HEK293 (cell line): ENCODE measurements around the gene CNTNAP5.

Experiments used
- CTCF ChIA-PET: fragments of 350-600 bp; formaldehyde crosslinking; extraction: SDS; loops from one replicate; lab custom pipeline; 2021; ENCODE audit warnings: antibody characterized with exemption; lab: Yijun Ruan, JAX
- POLR2A ChIA-PET: fragments of 300-600 bp; formaldehyde crosslinking; extraction: SDS; loops from one replicate; lab custom pipeline; 2020; ENCODE audit warnings: antibody characterized with exemption, inconsistent platforms; lab: Yijun Ruan, JAX
- H3K27ac ChIP-seq: fragments of 200-500 bp; sonication (Bioruptor generic); 2 replicates; pipeline ENCODE4 v1.5.1; 2014; ENCODE audit warnings: low read depth, low read length, control low read depth, inconsistent platforms; ENCODE audit errors: extremely low read depth
- H3K36me3 ChIP-seq, 2 experiments: fragments of 200-500 bp in 1 of 2; sonication (Bioruptor generic) in 1 of 2; 1 replicate in 1 of 2; 2 replicates in 1 of 2; pipeline ENCODE4 v1.5.1; 2014 to 2017; ENCODE audit warnings: inconsistent platforms in 2 of 2, low read length in 2 of 2; ENCODE audit not compliant: control insufficient read depth in 2 of 2, insufficient read depth in 1 of 2
- H3K4me1 ChIP-seq: fragments of 200-500 bp; sonication (Bioruptor generic); 2 replicates; pipeline ENCODE4 v1.5.1; 2014; ENCODE audit warnings: mild to moderate bottlenecking, low read length, inconsistent platforms; ENCODE audit not compliant: control insufficient read depth, insufficient read depth
- H3K4me3 ChIP-seq: 2 replicates; pipeline ENCODE4 v1.5.1; 2011; ENCODE audit warnings: low read depth, mild to moderate bottlenecking, control low read depth, low read length, moderate library complexity
- H3K9me3 ChIP-seq: fragments of 200-500 bp; sonication (Bioruptor generic); 2 replicates; pipeline ENCODE4 v1.5.1; 2014; ENCODE audit warnings: low read depth, low read length, inconsistent platforms; ENCODE audit not compliant: control insufficient read depth, insufficient read depth
- ATF2 ChIP-seq: fragments of 450-650 bp; formaldehyde crosslinking; IDR thresholded peaks from 2 replicates; pipeline ENCODE4 v1.5.1; 2016; ENCODE audit warnings: missing biosample characterization, missing genetic modification characterization, low read depth
- HOXD13 ChIP-seq: sonication (generic); formaldehyde crosslinking; IDR thresholded peaks from 2 replicates; pipeline ENCODE4 v1.8.0; 2022; ENCODE audit warnings: missing genetic modification reagents, borderline replicate concordance
- KLF7 ChIP-seq: fragments of 450-650 bp; formaldehyde crosslinking; IDR thresholded peaks from 2 replicates; pipeline ENCODE4 v1.5.1; 2016; ENCODE audit warnings: missing biosample characterization, missing genetic modification characterization, borderline replicate concordance
- KLF8 ChIP-seq: fragments of 450-650 bp; formaldehyde crosslinking; IDR thresholded peaks from 2 replicates; pipeline ENCODE4 v1.5.1; 2016; ENCODE audit warnings: missing biosample characterization, missing genetic modification characterization
- MEIS1 ChIP-seq: sonication (generic); formaldehyde crosslinking; IDR thresholded peaks from 2 replicates; pipeline ENCODE4 v1.8.1; 2022; ENCODE audit warnings: missing genetic modification reagents, mild to moderate bottlenecking, borderline replicate concordance
- RBAK ChIP-seq: fragments of 450-650 bp; formaldehyde crosslinking; IDR thresholded peaks from 2 replicates; pipeline ENCODE4 v1.5.1; 2016; ENCODE audit warnings: missing biosample characterization, missing genetic modification characterization
- REST ChIP-seq: fragments of 450-650 bp; formaldehyde crosslinking; IDR thresholded peaks from 2 replicates; pipeline ENCODE4 v1.5.1; 2016; ENCODE audit warnings: missing biosample characterization, missing genetic modification characterization
- SP7 ChIP-seq: fragments of 450-650 bp; formaldehyde crosslinking; IDR thresholded peaks from 2 replicates; pipeline ENCODE4 v1.5.1; 2016; ENCODE audit warnings: missing biosample characterization, missing genetic modification characterization
- WT1 ChIP-seq: fragments of 450-650 bp; formaldehyde crosslinking; IDR thresholded peaks from 2 replicates; pipeline ENCODE4 v1.5.1; 2016; ENCODE audit warnings: missing biosample characterization, missing genetic modification characterization
- ZBTB48 ChIP-seq: fragments of 450-650 bp; formaldehyde crosslinking; IDR thresholded peaks from 2 replicates; pipeline ENCODE4 v1.5.1; 2016; ENCODE audit warnings: missing biosample characterization, missing genetic modification characterization
- ZFP37 ChIP-seq: fragments of 450-650 bp; formaldehyde crosslinking; IDR thresholded peaks from 2 replicates; pipeline ENCODE4 v1.5.1; 2016; ENCODE audit warnings: missing biosample characterization, missing genetic modification characterization
- ZFP69B ChIP-seq: fragments of 450-650 bp; formaldehyde crosslinking; IDR thresholded peaks from 2 replicates; pipeline ENCODE4 v1.5.1; 2016; ENCODE audit warnings: missing biosample characterization, missing genetic modification characterization
- ZIC2 ChIP-seq: fragments of 450-650 bp; formaldehyde crosslinking; IDR thresholded peaks from 2 replicates; pipeline ENCODE4 v1.5.1; 2016; ENCODE audit warnings: missing biosample characterization, missing genetic modification characterization
- ZNF146 ChIP-seq: fragments of 450-650 bp; formaldehyde crosslinking; IDR thresholded peaks from 2 replicates; pipeline ENCODE4 v1.5.1; 2016; ENCODE audit warnings: missing biosample characterization, missing genetic modification characterization
- ZNF19 ChIP-seq: fragments of 450-650 bp; formaldehyde crosslinking; IDR thresholded peaks from 2 replicates; pipeline ENCODE4; 2016; ENCODE audit warnings: missing biosample characterization, missing genetic modification characterization, low read depth
- ZNF311 ChIP-seq: fragments of 450-650 bp; formaldehyde crosslinking; IDR thresholded peaks from 2 replicates; pipeline ENCODE4 v1.5.1; 2017; ENCODE audit warnings: missing biosample characterization, missing genetic modification characterization, borderline replicate concordance
- ZNF514 ChIP-seq: fragments of 450-650 bp; formaldehyde crosslinking; IDR thresholded peaks from 2 replicates; pipeline ENCODE4 v1.5.1; 2016; ENCODE audit warnings: missing biosample characterization, missing genetic modification characterization
- ZNF561 ChIP-seq: fragments of 450-650 bp; IDR thresholded peaks from 2 replicates; pipeline ENCODE4 v1.5.1; 2018; ENCODE audit warnings: missing biosample characterization, missing genetic modification characterization, borderline replicate concordance
- ZNF621 ChIP-seq: fragments of 450-650 bp; formaldehyde crosslinking; IDR thresholded peaks from 2 replicates; pipeline ENCODE4 v1.5.1; 2017; ENCODE audit warnings: missing biosample characterization, missing genetic modification characterization
- ZNF624 ChIP-seq: fragments of 450-650 bp; formaldehyde crosslinking; IDR thresholded peaks from 2 replicates; pipeline ENCODE4 v1.5.1; 2017; ENCODE audit warnings: missing biosample characterization, missing genetic modification characterization
- ZNF660 ChIP-seq: fragments of 450-650 bp; IDR thresholded peaks from 2 replicates; pipeline ENCODE4 v1.5.1; 2018; ENCODE audit warnings: missing biosample characterization, mild to moderate bottlenecking, missing genetic modification characterization
- ZNF677 ChIP-seq: fragments of 450-650 bp; IDR thresholded peaks from 2 replicates; pipeline ENCODE4 v1.5.0; 2018; ENCODE audit warnings: missing biosample characterization, mild to moderate bottlenecking, missing genetic modification characterization, moderate library complexity
- ZSCAN30 ChIP-seq: fragments of 450-650 bp; IDR thresholded peaks from 2 replicates; pipeline ENCODE4 v1.5.1; 2018; ENCODE audit warnings: missing biosample characterization, mild to moderate bottlenecking, missing genetic modification characterization, moderate library complexity
- TF ChIP-seq, protein P1 (sequence below): sonication (generic); formaldehyde crosslinking; IDR thresholded peaks from 2 replicates; pipeline ENCODE4 v1.8.1; 2022; ENCODE audit warnings: mild to moderate bottlenecking, moderate library complexity, missing genetic modification reagents
- TF ChIP-seq, protein P2 (sequence below): fragments of 450-650 bp; formaldehyde crosslinking; IDR thresholded peaks from 2 replicates; pipeline ENCODE4 v1.5.1; 2016; ENCODE audit warnings: missing biosample characterization, missing genetic modification characterization

CNTNAP5 gene

GRCh38 chr2:124919296-124919695 lies 894.2 kb downstream of the CNTNAP5 start:
- TF ChIP-seq ZFP37 (tag by site-specific recombination) = no peak
- Histone ChIP-seq H3K4me3 (no peak overlapping the region), H3K27ac (no peak overlapping the region), H3K9me3 (no peaks in the 10 kb centered on the region), H3K36me3 (no peaks in the 10 kb centered on the region), H3K4me1 (no peaks in the 10 kb centered on the region)
- CTCF ChIA-PET = no interaction called here
- POLR2A ChIA-PET = no interaction called here

GRCh38 chr2:124920448-124920847 lies 895.4 kb downstream of the CNTNAP5 start:
- Histone ChIP-seq H3K36me3 (no peaks in the 10 kb centered on the region), H3K9me3 (no peaks in the 10 kb centered on the region), H3K27ac (no peak overlapping the region), H3K4me3 (no peak overlapping the region), H3K4me1 (no peaks in the 10 kb centered on the region)
- CTCF ChIA-PET = no interaction called here
- POLR2A ChIA-PET = no interaction called here
- no peak for TF ChIP-seq ZNF514
- no peak for TF ChIP-seq HOXD13 (CRISPR knock-in tag)
- no peak for TF ChIP-seq REST
- TF ChIP-seq MEIS1 = no peak
- TF ChIP-seq RBAK (tag by site-specific recombination) = no peak
- TF ChIP-seq ZSCAN30 (tag by site-specific recombination) = no peak
- TF ChIP-seq ZIC2 = no peak
- no peak for TF ChIP-seq ZNF677 (tag by site-specific recombination)
- TF ChIP-seq ZNF561 (tag by site-specific recombination) = no peak
- TF ChIP-seq ZBTB48 (tag by site-specific recombination) = no peak
- TF ChIP-seq ZFP69B (tag by site-specific recombination) = no peak
- TF ChIP-seq, protein P1, sequence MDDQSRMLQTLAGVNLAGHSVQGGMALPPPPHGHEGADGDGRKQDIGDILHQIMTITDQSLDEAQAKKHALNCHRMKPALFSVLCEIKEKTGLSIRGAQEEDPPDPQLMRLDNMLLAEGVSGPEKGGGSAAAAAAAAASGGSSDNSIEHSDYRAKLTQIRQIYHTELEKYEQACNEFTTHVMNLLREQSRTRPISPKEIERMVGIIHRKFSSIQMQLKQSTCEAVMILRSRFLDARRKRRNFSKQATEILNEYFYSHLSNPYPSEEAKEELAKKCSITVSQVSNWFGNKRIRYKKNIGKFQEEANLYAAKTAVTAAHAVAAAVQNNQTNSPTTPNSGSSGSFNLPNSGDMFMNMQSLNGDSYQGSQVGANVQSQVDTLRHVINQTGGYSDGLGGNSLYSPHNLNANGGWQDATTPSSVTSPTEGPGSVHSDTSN (CRISPR knock-in tag) = no peak
- TF ChIP-seq ATF2 = no peak
- TF ChIP-seq ZNF311 (tag by site-specific recombination) = no peak
- TF ChIP-seq, all 188 proteins: peak for 0

GRCh38 chr2:124921191-124921590 lies 896.1 kb downstream of the CNTNAP5 start:
- Histone ChIP-seq H3K27ac (no peak overlapping the region), H3K36me3 (no peaks in the 10 kb centered on the region), H3K9me3 (no peaks in the 10 kb centered on the region), H3K4me1 (no peaks in the 10 kb centered on the region), H3K4me3 (no peak overlapping the region)
- TF ChIP-seq KLF7 (no peak), SP7 (no peak), ZNF660 (tag by site-specific recombination) (no peak), ZNF624 (tag by site-specific recombination) (no peak), KLF8 (tag by site-specific recombination) (no peak), WT1 (tag by site-specific recombination) (no peak), ZSCAN30 (tag by site-specific recombination) (no peak), ZNF621 (tag by site-specific recombination) (no peak), ZNF19 (tag by site-specific recombination) (no peak), ZNF146 (no peak)
- TF ChIP-seq, protein P2, sequence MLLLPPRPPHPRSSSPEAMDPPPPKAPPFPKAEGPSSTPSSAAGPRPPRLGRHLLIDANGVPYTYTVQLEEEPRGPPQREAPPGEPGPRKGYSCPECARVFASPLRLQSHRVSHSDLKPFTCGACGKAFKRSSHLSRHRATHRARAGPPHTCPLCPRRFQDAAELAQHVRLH (tag by site-specific recombination) = no peak
- CTCF ChIA-PET = no interaction called here
- POLR2A ChIA-PET = no interaction called here
